K562 (cell line): Measurements from ENCODE around the gene GREB1. TPM values are rescaled to one million over a fixed set of nuclear protein-coding genes. Genes with fewer than 3 reads are reported as not detected.

Experiments
- ATAC-seq: fragments of 200-7000 bp; cut with Tn5 transposase; 3 replicates; pipeline ENCODE4 v1.9.1; 2020; ENCODE audit warnings: moderate library complexity
- BruUV-seq: library from RNA; stranded (reverse); fragments of 400-500 nt; replicated peaks from 2 replicates; lab custom pipeline; 2021; lab: Mats Ljungman, UMichigan
- CTCF ChIA-PET: fragments of 300-600 bp; formaldehyde crosslinking; extraction: SDS; loops from one replicate; lab custom pipeline; 2021; ENCODE audit warnings: low intra/inter-chr PET ratio; lab: Yijun Ruan, JAX
- POLR2A ChIA-PET: fragments of 300-600, 350-650 bp; sonication (Branson Sonifier 250); formaldehyde crosslinking; extraction: SDS; loops from one replicate; lab custom pipeline; 2021; ENCODE audit warnings: antibody characterized with exemption, inconsistent platforms; lab: Yijun Ruan, JAX
- DNase-seq, 4 experiments: peaks; one replicate each; pipeline versions ENCODE4 v3.0.0 to v3.0.0-alpha.2; 2011 to 2018; ENCODE audit warnings: low spot score in 3 of 4, mixed read lengths in 3 of 4; ENCODE audit errors: extremely low read depth in 1 of 4
- FAIRE-seq: peaks from 2 replicates; lab custom pipeline; 2011; peaks lifted over from hg19 to GRCh38; lab: Jason Lieb, UNC
- H2AFZ ChIP-seq: 2 replicates; pipeline ENCODE4 v1.6.0; 2011; ENCODE audit warnings: low read depth, low read length, control low read depth, inconsistent platforms
- H3K27ac ChIP-seq: fragments of 200-600 bp; 3 replicates; pipeline ENCODE4 v1.8.0; 2011; ENCODE audit warnings: low read depth, mild to moderate bottlenecking, control low read depth, inconsistent platforms, low read length, moderate library complexity, mixed read lengths; ENCODE audit errors: extremely low read depth
- H3K27me3 ChIP-seq, 2 experiments: fragments of 300-600 bp in 1 of 2; 2 replicates in 1 of 2; 3 replicates in 1 of 2; pipeline versions ENCODE4 v1.6.0 to v1.8.0; 2011; ENCODE audit warnings: inconsistent platforms in 2 of 2, low read length in 2 of 2, mild to moderate bottlenecking in 1 of 2, mixed read lengths in 1 of 2, moderate library complexity in 1 of 2; ENCODE audit not compliant: control insufficient read depth in 2 of 2, insufficient read depth in 2 of 2
- H3K36me3 ChIP-seq: fragments of 300-600 bp; 3 replicates; pipeline ENCODE4 v1.8.0; 2011; ENCODE audit warnings: mild to moderate bottlenecking, low read length, inconsistent platforms; ENCODE audit not compliant: control insufficient read depth, insufficient read depth
- H3K4me1 ChIP-seq, 2 experiments: fragments of 200-600 bp in 1 of 2; replicated peaks in 1 of 2; 2 replicates in 1 of 2; 3 replicates in 1 of 2; pipeline versions ENCODE4 v1.5.1 to v1.8.0; 2011; ENCODE audit warnings: inconsistent platforms in 2 of 2, low read length in 2 of 2, mild to moderate bottlenecking in 1 of 2, mixed read lengths in 1 of 2, moderate library complexity in 1 of 2; ENCODE audit not compliant: control insufficient read depth in 2 of 2, insufficient read depth in 2 of 2
- H3K4me2 ChIP-seq: 2 replicates; pipeline ENCODE4 v1.6.1; 2011; ENCODE audit warnings: low read length, control low read depth, inconsistent platforms, mixed read lengths; ENCODE audit not compliant: insufficient read depth
- H3K4me3 ChIP-seq: fragments of 200-600 bp; sonication (generic), shearing (Covaris generic); 2 replicates; pipeline ENCODE4 v1.5.1; 2016; ENCODE audit warnings: control low read depth, inconsistent platforms
- H3K79me2 ChIP-seq: fragments of 200-600 bp; 3 replicates; pipeline ENCODE4 v1.8.0; 2011; ENCODE audit warnings: low read length, inconsistent platforms; ENCODE audit not compliant: control insufficient read depth, insufficient read depth
- H3K9ac ChIP-seq, 2 experiments: 2 replicates each; pipeline versions ENCODE4 v1.6.0 to v1.6.1; 2011; ENCODE audit warnings: low read depth in 2 of 2, low read length in 2 of 2, control low read depth in 1 of 2, inconsistent platforms in 1 of 2, mild to moderate bottlenecking in 1 of 2, mixed read lengths in 1 of 2; ENCODE audit not compliant: insufficient read depth in 1 of 2
- H3K9me1 ChIP-seq: one replicate; pipeline ENCODE4 v1.6.0; 2011; ENCODE audit warnings: inconsistent platforms, mild to moderate bottlenecking, low read length, moderate library complexity; ENCODE audit not compliant: control insufficient read depth, insufficient read depth
- H3K9me3 ChIP-seq: replicated peaks from 2 replicates; pipeline ENCODE4 v1.5.1; 2011; ENCODE audit warnings: low read depth, low read length, inconsistent platforms; ENCODE audit not compliant: control insufficient read depth, insufficient read depth
- H4K20me1 ChIP-seq: replicated peaks from 2 replicates; pipeline ENCODE4 v1.6.1; 2011; ENCODE audit warnings: low read length, inconsistent platforms, mixed read lengths; ENCODE audit not compliant: control insufficient read depth, insufficient read depth
- ESRRA ChIP-seq: fragments of 450-650 bp; IDR thresholded peaks from 2 replicates; pipeline ENCODE4 v1.6.1; 2014; ENCODE audit warnings: low read depth, mild to moderate bottlenecking, moderate library complexity, borderline replicate concordance
- ZNF263 ChIP-seq: sonication (generic); formaldehyde crosslinking; IDR thresholded peaks from 2 replicates; pipeline ENCODE4 v1.8.0; 2022; ENCODE audit warnings: mild to moderate bottlenecking, missing genetic modification reagents, borderline replicate concordance
- WGBS: fragments of 100-300 bp; shearing (Covaris generic); methylation state at CpG from one replicate; pipeline ENCODE4 v1.1.6; 2016; ENCODE audit warnings: low coverage, mixed read lengths; ENCODE audit not compliant: insufficient coverage; ENCODE audit errors: missing lambda C conversion rate; 5-methylcytosine and 5-hydroxymethylcytosine counted together
- in situ Hi-C: fragments of 300-500 bp; cut with MboI; formaldehyde crosslinking; loops from 4 replicates; pipeline ENCODE4 v1.15.0; 2018; ENCODE audit warnings: inconsistent platforms, mixed read lengths
- intact Hi-C: fragments of 100-400 bp; cut with micrococcal nuclease; formaldehyde crosslinking; loops from 2 replicates; pipeline ENCODE4 v1.14.2; 2022
- polyA plus RNA-seq, 8 experiments: library from polyadenylated mRNA; depleted of rRNA in 4 of 8; stranded (reverse) in 5 of 8; unstranded in 3 of 8; fragments of >200 nt; fragmentation: Nextera tagmentation in 2 of 8; fragmentation: Illumina TruSeq in 1 of 8; extraction: Ambion mirVana in 2 of 8; extraction: Trizol in 1 of 8; gene quantifications; 2 replicates each; pipeline versions ENCODE4 v1.2.1 to v1.2.3, GENCODE V29; 2011 to 2014; ENCODE audit warnings: inconsistent platforms in 1 of 8, missing spikeins in 1 of 8
- total RNA-seq, 7 experiments: library from RNA; depleted of rRNA in 6 of 7; stranded (reverse); fragments of >200 nt in 6 of 7; fragmentation: Illumina TruSeq in 2 of 7; extraction: Trizol in 2 of 7; gene quantifications; 2 replicates each; pipeline versions ENCODE4 v1.2.1 to v1.2.3, GENCODE V29; 2011 to 2021; ENCODE audit warnings: low replicate concordance in 1 of 7
- TF ChIP-seq, protein P1 (sequence below), 3 experiments: fragments of 200-800 bp in 1 of 3; fragments of 250-450 bp in 1 of 3; fragments of 450-650 bp in 1 of 3; sonication (Bioruptor Pico) in 1 of 3; sonication (Bioruptor generic) in 1 of 3; formaldehyde crosslinking in 1 of 3; IDR thresholded peaks; 2 replicates each; pipeline versions ENCODE4 v1.6.1 to v1.8.0; 2016 to 2022; ENCODE audit warnings: mild to moderate bottlenecking in 2 of 3, missing genetic modification characterization in 2 of 3, missing compliant biosample characterization in 1 of 3, moderate library complexity in 1 of 3

The GREB1 gene
- total and polyA plus RNA-seq, 9 of the 15 experiments (the other 6 are each of a cell fraction or from before 2014, with no cell fraction given): 0.04 to 0.86 (median 0.10) TPM; not detected in 1

DNA sequence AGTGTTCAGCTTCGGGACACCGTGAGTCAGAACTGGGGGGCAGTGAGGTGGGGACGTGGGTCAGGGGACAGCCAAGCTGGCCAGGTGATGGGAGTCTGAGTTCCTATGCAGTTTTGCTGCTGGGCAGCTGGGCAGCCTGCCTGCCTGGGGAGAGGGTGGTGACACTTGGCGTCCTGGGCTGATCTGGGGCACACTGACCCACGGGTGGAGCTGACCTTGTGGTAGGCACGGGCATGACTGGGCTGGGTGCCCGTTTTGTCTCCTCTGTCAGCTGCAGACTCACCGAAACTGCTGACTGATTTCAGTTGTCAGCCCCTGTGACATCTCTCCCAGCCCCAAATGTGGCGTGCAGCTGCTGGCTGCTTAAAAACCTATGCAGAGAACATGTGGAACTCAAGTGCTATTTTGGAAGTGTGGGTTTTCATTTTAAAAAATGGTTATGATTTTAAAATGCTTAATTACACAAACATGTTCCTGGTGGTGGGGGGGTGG, 35.3 kb upstream of the GREB1 start:
- Histone ChIP-seq H3K4me3 (no peak overlapping the region), H4K20me1 (no peaks in the 10 kb centered on the region), H3K4me2 (no peak overlapping the region), H3K4me1 (peaks cover 4% of the 10 kb centered on the region in 2 experiments; a peak in 2 of 5 replicates), H3K27ac (no peak overlapping the region), H3K36me3 (no peaks in the 10 kb centered on the region), H3K79me2 (no peaks in the 10 kb centered on the region), H3K27me3 (peaks cover 14 to 24% of the 10 kb centered on the region in 2 experiments; a peak in 4 of 5 replicates), H2AFZ (no peak overlapping the region), H3K9ac (0 out of 4 replicates have a peak overlapping the region, but pooled peaks of 1 of the 2 experiments have one; percentile 65), H3K9me1 (no peaks in the 10 kb centered on the region), H3K9me3 (no peaks in the 10 kb centered on the region)
- ATAC-seq: no peak
- 2% methylated on average over 9 of the region's 9 CpGs for WGBS
- CTCF ChIA-PET: no interaction called here
- FAIRE-seq: no peak
- BruUV-seq: no TSS peak
- no peak for DNase-seq
- in situ Hi-C loops (loop anchor here (25.0 kb wide), 1 partner anchor 289 kb away; no protein-coding TSS in a partner anchor), intact Hi-C loops (no loop called here)
- POLR2A ChIA-PET: interaction anchor here (0.6 to 0.9 kb wide), 2 partner anchors 14 to 65 kb away, joined by 3 to 6 read pairs; no protein-coding TSS in a partner anchor
- TF ChIP-seq ZNF263 (no peak), ESRRA (no peak)
- TF ChIP-seq, protein P1, sequence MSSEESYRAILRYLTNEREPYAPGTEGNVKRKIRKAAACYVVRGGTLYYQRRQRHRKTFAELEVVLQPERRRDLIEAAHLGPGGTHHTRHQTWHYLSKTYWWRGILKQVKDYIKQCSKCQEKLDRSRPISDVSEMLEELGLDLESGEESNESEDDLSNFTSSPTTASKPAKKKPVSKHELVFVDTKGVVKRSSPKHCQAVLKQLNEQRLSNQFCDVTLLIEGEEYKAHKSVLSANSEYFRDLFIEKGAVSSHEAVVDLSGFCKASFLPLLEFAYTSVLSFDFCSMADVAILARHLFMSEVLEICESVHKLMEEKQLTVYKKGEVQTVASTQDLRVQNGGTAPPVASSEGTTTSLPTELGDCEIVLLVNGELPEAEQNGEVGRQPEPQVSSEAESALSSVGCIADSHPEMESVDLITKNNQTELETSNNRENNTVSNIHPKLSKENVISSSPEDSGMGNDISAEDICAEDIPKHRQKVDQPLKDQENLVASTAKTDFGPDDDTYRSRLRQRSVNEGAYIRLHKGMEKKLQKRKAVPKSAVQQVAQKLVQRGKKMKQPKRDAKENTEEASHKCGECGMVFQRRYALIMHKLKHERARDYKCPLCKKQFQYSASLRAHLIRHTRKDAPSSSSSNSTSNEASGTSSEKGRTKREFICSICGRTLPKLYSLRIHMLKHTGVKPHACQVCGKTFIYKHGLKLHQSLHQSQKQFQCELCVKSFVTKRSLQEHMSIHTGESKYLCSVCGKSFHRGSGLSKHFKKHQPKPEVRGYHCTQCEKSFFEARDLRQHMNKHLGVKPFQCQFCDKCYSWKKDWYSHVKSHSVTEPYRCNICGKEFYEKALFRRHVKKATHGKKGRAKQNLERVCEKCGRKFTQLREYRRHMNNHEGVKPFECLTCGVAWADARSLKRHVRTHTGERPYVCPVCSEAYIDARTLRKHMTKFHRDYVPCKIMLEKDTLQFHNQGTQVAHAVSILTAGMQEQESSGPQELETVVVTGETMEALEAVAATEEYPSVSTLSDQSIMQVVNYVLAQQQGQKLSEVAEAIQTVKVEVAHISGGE (CRISPR knock-in tag; IDR thresholded peaks at IDR 0.05): peak in 1 of 3 experiments; percentile 97; a peak in 2 of 6 replicates
